ENCODE data around the gene ALG9. TPM values are rescaled to one million over a fixed set of nuclear protein-coding genes. Genes with fewer than 3 reads are reported as not detected.
A peak's percentile ranks its signal among the peaks of the same experiment; 100 is the strongest.

ALG9 gene
- total RNA-seq, 3 donors from 2014 or later = 31.8 to 46.2 (median 43.9) TPM

- Histone ChIP-seq H3K27me3 (no peaks in the 10 kb centered on the region), H3K36me3 (no peaks in the 10 kb centered on the region), H3K27ac (peak within 1 kb of the TSS; percentile 96 to 97), H3K4me3 (peak within 1 kb of the TSS; percentile 61 to 78 (median 63)), H3K4me1 (no peaks in the 10 kb centered on the region), H3K9me3 (no peaks in the 10 kb centered on the region)
- TF ChIP-seq POLR2A (IDR thresholded peaks at IDR 0.05) (no peak), POLR2AphosphoS5 (IDR thresholded peaks at IDR 0.05) (peak; percentile 69 to 87 (median 69)), CTCF (IDR thresholded peaks at IDR 0.05) (no peak)
- peak; percentile 81 to 96 for DNase-seq (ENCODE audit: low spot score in 2 of 2)
- intact Hi-C loops (cut with DNase I; ENCODE audit: low total_unique reads) = no loop called here
Observed at GRCh38 chr11:111911563-111912401, 40.4 kb upstream of the ALG9 start, which contains the start of gene CRYAB. TSS of gene CRYAB (minus strand) at chr11:111911770. CDS start at chr11:111911724, 46 bp downstream.

- H3K36me3 ChIP-seq = no peaks in the 10 kb centered on the region
- no peaks in the 10 kb centered on the region for H3K9me3 ChIP-seq
- H3K27me3 ChIP-seq = no peaks in the 10 kb centered on the region
- TF ChIP-seq CTCF (IDR thresholded peaks at IDR 0.05) (peak in 1 of 3 donors; percentile 10), POLR2A (IDR thresholded peaks at IDR 0.05) (no peak), POLR2AphosphoS5 (IDR thresholded peaks at IDR 0.05) (peak in 1 of 3 donors; percentile 47)
- H3K4me1 ChIP-seq = no peaks in the 10 kb centered on the region
- peak overlapping the region; percentile 61 to 78 (median 63) for H3K4me3 ChIP-seq
- H3K27ac ChIP-seq = peak overlapping the region; percentile 96 to 97
- intact Hi-C loops (cut with DNase I; ENCODE audit: low total_unique reads) = no loop called here
- DNase-seq (ENCODE audit: low spot score in 2 of 2) = peak in 1 of 2 donors; percentile 85
Observed at GRCh38 chr11:111910676-111911562, 39.5 kb upstream of the ALG9 start.

GRCh38 chr11:111909378-111909777, 38.0 kb upstream of the ALG9 start:
- TF ChIP-seq POLR2A (IDR thresholded peaks at IDR 0.05) (no peak), CTCF (IDR thresholded peaks at IDR 0.05) (no peak), POLR2AphosphoS5 (IDR thresholded peaks at IDR 0.05) (no peak)
- H3K27ac ChIP-seq = peak overlapping the region; percentile 96 to 97
- DNase-seq (ENCODE audit: low spot score in 2 of 2) = no peak
- intact Hi-C loops (cut with DNase I; ENCODE audit: low total_unique reads) = no loop called here
- peak overlapping the region; percentile 61 to 78 (median 63) for H3K4me3 ChIP-seq
- no peaks in the 10 kb centered on the region for H3K9me3 ChIP-seq
- H3K36me3 ChIP-seq = no peaks in the 10 kb centered on the region
- H3K27me3 ChIP-seq = no peaks in the 10 kb centered on the region
- no peaks in the 10 kb centered on the region for H3K4me1 ChIP-seq

- intact Hi-C loops (cut with DNase I; ENCODE audit: low total_unique reads) = no loop called here
- no peaks in the 10 kb centered on the region for H3K36me3 ChIP-seq
- H3K4me3 ChIP-seq = peak overlapping the region in 2 of 3 donors; percentile 61 to 78
- no peaks in the 10 kb centered on the region for H3K9me3 ChIP-seq
- no peaks in the 10 kb centered on the region for H3K4me1 ChIP-seq
- DNase-seq (ENCODE audit: low spot score in 2 of 2) = no peak
- no peaks in the 10 kb centered on the region for H3K27me3 ChIP-seq
- H3K27ac ChIP-seq = peak overlapping the region; percentile 62 to 96
- TF ChIP-seq POLR2A (IDR thresholded peaks at IDR 0.05) (no peak), POLR2AphosphoS5 (IDR thresholded peaks at IDR 0.05) (no peak), CTCF (IDR thresholded peaks at IDR 0.05) (no peak)
Observed at GRCh38 chr11:111908639-111909305, 37.4 kb upstream of the ALG9 start.

Data from breast epithelium (tissue), 4 donors.